Endothelial cell of umbilical vein (primary cell): ENCODE results near the gene SLC38A2. TPM values are rescaled to one million over a fixed set of nuclear protein-coding genes. Genes with fewer than 3 reads are reported as not detected.

Experiments used
- BruUV-seq: library from RNA; stranded (reverse); fragments of 400-500 nt; replicated peaks from 2 replicates; lab custom pipeline; 2021; lab: Mats Ljungman, UMichigan
- CTCF ChIA-PET: fragments of 300-600, 350-600 bp; sonication (Branson Sonifier 250); formaldehyde crosslinking; loops from one replicate; lab custom pipeline; 2021; ENCODE audit warnings: antibody characterized with exemption, inconsistent platforms; lab: Charles Lee
- POLR2A ChIA-PET: fragments of 300-600, 350-600 bp; sonication (Branson Sonifier 250); formaldehyde crosslinking; loops from one replicate; lab custom pipeline; 2021; ENCODE audit warnings: antibody characterized with exemption, inconsistent platforms; lab: Charles Lee
- DNase-seq: peaks from one replicate; pipeline ENCODE4 v3.0.0-alpha.2; 2011; ENCODE audit warnings: low read depth, low spot score
- FAIRE-seq: peaks from 2 replicates; lab custom pipeline; 2011; peaks lifted over from hg19 to GRCh38; lab: Jason Lieb, UNC
- H2AFZ ChIP-seq: 2 replicates; pipeline ENCODE4 v1.6.0; 2012; ENCODE audit warnings: low read depth, low read length, control low read depth, inconsistent platforms
- H3K27ac ChIP-seq: 2 replicates; pipeline ENCODE4 v1.5.1; 2011; ENCODE audit warnings: low read depth, mild to moderate bottlenecking, control low read depth, low read length, moderate library complexity; ENCODE audit not compliant: insufficient read depth
- H3K27me3 ChIP-seq, 2 experiments: 2 replicates each; pipeline versions ENCODE4 v1.6.0 to v1.6.1; 2011; ENCODE audit warnings: low read length in 2 of 2, mixed read lengths in 1 of 2; ENCODE audit not compliant: control insufficient read depth in 2 of 2, insufficient read depth in 2 of 2
- H3K36me3 ChIP-seq, 2 experiments: 2 replicates in 1 of 2; 3 replicates in 1 of 2; pipeline ENCODE4 v1.5.1; 2011; ENCODE audit warnings: low read length in 2 of 2, mild to moderate bottlenecking in 1 of 2, moderate library complexity in 1 of 2; ENCODE audit not compliant: control insufficient read depth in 2 of 2, insufficient read depth in 2 of 2; ENCODE audit errors: extremely low read depth in 1 of 2
- H3K4me1 ChIP-seq: 3 replicates; pipeline ENCODE4 v1.5.1; 2011; ENCODE audit warnings: mild to moderate bottlenecking, low read length; ENCODE audit not compliant: control insufficient read depth, insufficient read depth; ENCODE audit errors: extremely low read depth
- H3K4me2 ChIP-seq: 2 replicates; pipeline ENCODE4 v1.6.1; 2011; ENCODE audit warnings: low read length, control low read depth, mixed read lengths; ENCODE audit not compliant: insufficient read depth
- H3K4me3 ChIP-seq, 3 experiments: fragments of 200-600 bp in 1 of 3; sonication (generic), shearing (Covaris generic) in 1 of 3; replicated peaks in 1 of 3; 2 replicates each; pipeline ENCODE4 v1.5.1; 2011 to 2016; ENCODE audit warnings: control low read depth in 3 of 3, low read length in 3 of 3, mild to moderate bottlenecking in 2 of 3, inconsistent platforms in 1 of 3, low read depth in 1 of 3, moderate library complexity in 1 of 3; ENCODE audit not compliant: insufficient read depth in 1 of 3
- H3K79me2 ChIP-seq: 2 replicates; pipeline ENCODE4 v1.6.0; 2012; ENCODE audit warnings: low read length, inconsistent platforms; ENCODE audit not compliant: control insufficient read depth, insufficient read depth
- H3K9ac ChIP-seq: replicated peaks from 2 replicates; pipeline ENCODE3; 2011; ENCODE audit warnings: low read length, control low read depth; ENCODE audit not compliant: insufficient read depth; ENCODE audit errors: extremely low read depth
- H3K9me1 ChIP-seq: replicated peaks from 3 replicates; pipeline ENCODE4 v1.6.0; 2011; ENCODE audit warnings: mild to moderate bottlenecking, low read length; ENCODE audit not compliant: control insufficient read depth, insufficient read depth; ENCODE audit errors: extremely low read depth
- H3K9me3 ChIP-seq: replicated peaks from 2 replicates; pipeline ENCODE4 v1.5.1; 2012; ENCODE audit warnings: low read length, inconsistent platforms; ENCODE audit not compliant: control insufficient read depth, insufficient read depth
- H4K20me1 ChIP-seq: replicated peaks from 2 replicates; pipeline ENCODE3; 2011; ENCODE audit warnings: mild to moderate bottlenecking, low read length; ENCODE audit not compliant: control insufficient read depth, insufficient read depth; ENCODE audit errors: extremely low read depth
- FOS ChIP-seq: IDR thresholded peaks from 2 replicates; pipeline ENCODE4 v1.6.1; 2011; ENCODE audit warnings: mild to moderate bottlenecking, low read length, moderate library complexity, borderline replicate concordance; ENCODE audit not compliant: insufficient read depth
- GATA2 ChIP-seq: IDR thresholded peaks from 2 replicates; pipeline ENCODE4 v1.7.0; 2011; ENCODE audit warnings: low read depth, mild to moderate bottlenecking, moderate library complexity, mixed read lengths, low read length; ENCODE audit not compliant: insufficient read length, insufficient read depth
- MYC ChIP-seq: IDR thresholded peaks from one replicate; pipeline ENCODE4 v1.6.1; 2011; ENCODE audit warnings: mild to moderate bottlenecking, low read depth, low read length
- POLR2A ChIP-seq: IDR thresholded peaks from 2 replicates; pipeline ENCODE4 v1.6.1; 2012; ENCODE audit warnings: low read depth, mild to moderate bottlenecking, control low read depth, low read length
- dilution Hi-C: fragments of 300-500 bp; cut with MboI; formaldehyde crosslinking; loops from one replicate; pipeline ENCODE4 v1.15.0; 2019; ENCODE audit warnings: low sequenced_read_pairs; ENCODE audit not compliant: extremely low pct_ligation_motif_present
- intact Hi-C: fragments of 100-400 bp; cut with micrococcal nuclease; formaldehyde crosslinking; loops from one replicate; pipeline ENCODE4 v1.10.0; 2022
- polyA plus RNA-seq, 4 experiments: library from polyadenylated mRNA; depleted of rRNA in 3 of 4; stranded (reverse) in 3 of 4; unstranded in 1 of 4; fragments of >200 nt; gene quantifications; 2 replicates each; pipeline versions ENCODE4 v1.2.1 to v1.2.3, GENCODE V29; 2011 to 2012; ENCODE audit warnings: missing spikeins in 1 of 4
- total RNA-seq: library from RNA; stranded (reverse); gene quantifications from 2 replicates; pipeline ENCODE4 v1.2.3, GENCODE V29; 2021

The SLC38A2 gene
- total and polyA plus RNA-seq, 2 donors (not counting 3 experiments of a cell fraction or from before 2014, with no cell fraction given): 267 to 427 TPM

GRCh38 chr12:46386360-46386867 is 13.8 kb upstream of the SLC38A2 start:
- intact Hi-C loops: loop anchor here (1.0 kb wide), 1 partner anchor 106 kb away; no protein-coding TSS in a partner anchor
- H3K4me1 ChIP-seq: peaks cover 70% of the 10 kb centered on the region

DNA sequence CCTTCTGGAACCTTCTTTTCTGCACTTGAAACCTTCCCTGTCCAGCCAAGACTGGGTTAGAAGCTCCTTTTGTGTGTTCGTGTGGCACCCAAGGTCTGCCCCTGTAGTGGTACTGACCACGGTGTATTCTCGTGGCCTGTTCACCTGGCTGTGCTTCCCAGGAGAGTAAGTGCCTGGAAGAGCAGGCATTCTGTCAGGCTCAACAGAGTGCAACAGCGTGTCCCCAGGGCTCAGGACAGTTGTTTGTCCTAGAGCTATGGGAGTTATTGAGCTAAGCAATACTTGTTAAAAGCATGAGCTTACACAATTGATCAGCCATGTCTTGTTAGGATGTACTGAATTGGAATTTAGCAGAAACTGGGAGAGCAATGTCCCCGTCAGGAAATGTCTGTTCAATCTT is 12.9 kb upstream of the SLC38A2 start:
- Histone ChIP-seq H2AFZ (peak overlapping the region; percentile 10), H3K9me3 (no peaks in the 10 kb centered on the region), H3K9me1 (no peaks in the 10 kb centered on the region), H4K20me1 (no peaks in the 10 kb centered on the region), H3K79me2 (peaks cover 11% of the 10 kb centered on the region), H3K36me3 (no peaks in the 10 kb centered on the region), H3K4me1 (peaks cover 60% of the 10 kb centered on the region), H3K4me3 (no peak overlapping the region), H3K9ac (peak overlapping the region; percentile 99), H3K4me2 (peak overlapping the region; percentile 99), H3K27ac (peak overlapping the region; percentile 98), H3K27me3 (no peaks in the 10 kb centered on the region)
- DNase-seq (peak; percentile 32), FAIRE-seq (no peak)
- BruUV-seq: no TSS peak
- POLR2A ChIA-PET: interaction anchor here (1.3 kb wide), 1 partner anchor 46 kb away, joined by 3 read pairs; no protein-coding TSS in a partner anchor
- intact Hi-C loops (no loop called here), dilution Hi-C loops (no loop called here)
- CTCF ChIA-PET: interaction anchor here (1.1 to 2.3 kb wide), 2 partner anchors 46 to 61 kb away, joined by 3 to 11 read pairs; no protein-coding TSS in a partner anchor
- no peak for TF ChIP-seq GATA2
- no peak for TF ChIP-seq POLR2A

More at GRCh38 chr12:46386360-46386867, 13.8 kb upstream of the SLC38A2 start:
- Histone ChIP-seq H3K27ac (peak overlapping the region; percentile 85), H3K9me1 (no peaks in the 10 kb centered on the region), H3K9ac (peak overlapping the region; percentile 62), H2AFZ (no peak overlapping the region), H4K20me1 (no peaks in the 10 kb centered on the region), H3K9me3 (no peaks in the 10 kb centered on the region), H3K36me3 (no peaks in the 10 kb centered on the region), H3K79me2 (peaks cover 11% of the 10 kb centered on the region), H3K27me3 (no peaks in the 10 kb centered on the region), H3K4me3 (no peak overlapping the region), H3K4me2 (peak overlapping the region; percentile 68)
- ChIA-PET POLR2A (interaction anchor here (1.3 kb wide), 1 partner anchor 45 kb away, joined by 3 read pairs; no protein-coding TSS in a partner anchor), CTCF (interaction anchor here (0.6 to 1.3 kb wide), 5 partner anchors 44 to 275 kb away, joined by 3 to 5 read pairs (median 3); no protein-coding TSS in a partner anchor)
- DNase-seq: peak; percentile 77
- TF ChIP-seq MYC (no peak), FOS (peak; percentile 27)
- dilution Hi-C loops: no loop called here
- FAIRE-seq: peak; percentile 33
- no TSS peak for BruUV-seq
